Mammary epithelial cell (primary cell): Measurements from ENCODE around the gene PTGER1.

ENCODE experiments used
- EZH2 ChIP-seq: IDR thresholded peaks from 2 replicates; pipeline ENCODE4 v1.6.1; 2012; ENCODE audit warnings: low read length, inconsistent platforms, borderline replicate concordance
- TF ChIP-seq, protein P1 (sequence below), 2 donors: IDR thresholded peaks in 1 of 2; conservative IDR thresholded peaks in 1 of 2; 2 replicates each; pipeline ENCODE4 v1.5.1; 2011 to 2012; ENCODE audit warnings: inconsistent platforms in 2 of 2, low read length in 2 of 2, mild to moderate bottlenecking in 2 of 2, control low read depth in 1 of 2, low read depth in 1 of 2; ENCODE audit not compliant: insufficient read depth in 1 of 2; ENCODE audit errors: extremely low read depth in 1 of 2

DNA sequence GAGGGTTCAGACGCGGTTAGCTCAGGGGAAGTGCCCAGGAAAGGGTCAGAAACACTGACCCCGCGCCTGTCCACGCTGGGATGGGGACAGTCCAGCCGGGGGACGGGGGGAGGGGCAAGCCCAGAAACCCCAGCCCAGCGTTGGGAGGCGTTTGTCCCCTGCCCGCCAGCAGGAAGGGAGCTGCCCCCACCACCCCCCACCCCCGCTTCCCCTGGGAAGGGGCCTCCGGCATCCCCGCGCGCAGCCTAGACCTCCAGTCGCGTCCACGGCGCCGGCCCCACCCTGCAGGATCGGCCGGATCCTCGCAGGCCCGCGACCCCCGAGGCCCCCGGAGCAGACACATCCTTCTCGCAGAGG lies 20.5 kb upstream of the PTGER1 start:
- TF ChIP-seq, protein P1, sequence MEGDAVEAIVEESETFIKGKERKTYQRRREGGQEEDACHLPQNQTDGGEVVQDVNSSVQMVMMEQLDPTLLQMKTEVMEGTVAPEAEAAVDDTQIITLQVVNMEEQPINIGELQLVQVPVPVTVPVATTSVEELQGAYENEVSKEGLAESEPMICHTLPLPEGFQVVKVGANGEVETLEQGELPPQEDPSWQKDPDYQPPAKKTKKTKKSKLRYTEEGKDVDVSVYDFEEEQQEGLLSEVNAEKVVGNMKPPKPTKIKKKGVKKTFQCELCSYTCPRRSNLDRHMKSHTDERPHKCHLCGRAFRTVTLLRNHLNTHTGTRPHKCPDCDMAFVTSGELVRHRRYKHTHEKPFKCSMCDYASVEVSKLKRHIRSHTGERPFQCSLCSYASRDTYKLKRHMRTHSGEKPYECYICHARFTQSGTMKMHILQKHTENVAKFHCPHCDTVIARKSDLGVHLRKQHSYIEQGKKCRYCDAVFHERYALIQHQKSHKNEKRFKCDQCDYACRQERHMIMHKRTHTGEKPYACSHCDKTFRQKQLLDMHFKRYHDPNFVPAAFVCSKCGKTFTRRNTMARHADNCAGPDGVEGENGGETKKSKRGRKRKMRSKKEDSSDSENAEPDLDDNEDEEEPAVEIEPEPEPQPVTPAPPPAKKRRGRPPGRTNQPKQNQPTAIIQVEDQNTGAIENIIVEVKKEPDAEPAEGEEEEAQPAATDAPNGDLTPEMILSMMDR (conservative IDR thresholded peaks at IDR 0.05 in 1 of 2, IDR thresholded peaks at IDR 0.05 in 1 of 2; ENCODE audit: extremely low read depth in 1 of 2, insufficient read depth in 1 of 2, low read depth in 1 of 2, low read length in 2 of 2), result no peak
- TF ChIP-seq EZH2, result no peak
